HAP-1 (cell line): Measurements from ENCODE around the gene CACNA1C.
"Not testable (repeated sequence)": the region's sequence is repeated elsewhere in the genome, so short reads cannot be mapped to it uniquely, and the experiment has no call there.

Experiments used
- DNase-seq, 2 experiments: peaks; one replicate each; pipeline ENCODE4 v3.0.0-alpha.2; 2016 to 2020; ENCODE audit warnings: low spot score in 2 of 2
- H3K27me3 ChIP-seq: fragments of 250-450 bp; sonication (Bioruptor Pico); 2 replicates; pipeline ENCODE4 v1.5.1; 2020; ENCODE audit warnings: low read depth, mild to moderate bottlenecking, moderate library complexity
- H3K36me3 ChIP-seq: fragments of 250-450 bp; sonication (Bioruptor Pico); replicated peaks from 2 replicates; pipeline ENCODE4 v1.5.1; 2020; ENCODE audit warnings: mild to moderate bottlenecking
- H3K4me1 ChIP-seq: fragments of 250-450 bp; sonication (Bioruptor Pico); 2 replicates; pipeline ENCODE4 v1.5.1; 2020; ENCODE audit warnings: mild to moderate bottlenecking
- H3K4me3 ChIP-seq: fragments of 250-450 bp; sonication (Bioruptor Pico); 2 replicates; pipeline ENCODE4 v1.5.1; 2020; ENCODE audit warnings: mild to moderate bottlenecking, moderate library complexity
- H3K9me3 ChIP-seq: fragments of 250-450 bp; sonication (Bioruptor Pico); 2 replicates; pipeline ENCODE4 v1.5.1; 2020; ENCODE audit warnings: mild to moderate bottlenecking, moderate library complexity
- in situ Hi-C: fragments of 300-500 bp; cut with MboI; formaldehyde crosslinking; loops from 3 replicates; pipeline ENCODE4 v1.14.3; 2020; ENCODE audit warnings: low sequenced_read_pairs, inconsistent platforms, mixed read lengths

The CACNA1C gene

DNA sequence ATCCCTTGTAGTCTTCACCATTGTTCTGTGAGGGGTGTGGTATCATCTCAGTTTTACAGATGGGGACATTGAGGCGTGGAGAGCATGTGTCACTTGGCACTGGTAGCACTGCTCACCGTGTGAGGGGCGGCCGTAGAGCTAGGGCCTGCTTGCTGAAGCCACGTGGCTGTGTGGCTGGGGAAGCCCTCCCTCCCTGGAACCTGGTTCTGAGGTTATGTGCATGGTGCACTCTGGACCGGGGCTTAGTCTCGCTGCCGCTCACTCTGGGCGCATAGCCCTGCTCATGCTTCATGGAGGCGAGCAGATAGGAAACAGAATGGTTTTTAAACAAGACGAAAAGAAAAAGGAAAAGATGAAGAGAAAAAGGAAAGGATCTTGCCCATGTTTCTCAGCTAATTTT, 46.1 kb downstream of the CACNA1C start:
- DNase-seq, result no peak
- peaks cover 8% of the 10 kb centered on the region for H3K4me1 ChIP-seq
- H3K36me3 ChIP-seq, result no peaks in the 10 kb centered on the region
- H3K9me3 ChIP-seq, result no peaks in the 10 kb centered on the region
- no peaks in the 10 kb centered on the region for H3K27me3 ChIP-seq
- in situ Hi-C loops, result no loop called here
- no peak overlapping the region for H3K4me3 ChIP-seq

- H3K4me1 ChIP-seq, result peaks cover 8% of the 10 kb centered on the region
- no peaks in the 10 kb centered on the region for H3K9me3 ChIP-seq
- DNase-seq, result no peak
- no peaks in the 10 kb centered on the region for H3K36me3 ChIP-seq
- no peak overlapping the region for H3K4me3 ChIP-seq
- H3K27me3 ChIP-seq, result no peaks in the 10 kb centered on the region
- in situ Hi-C loops, result no loop called here
Measured at GRCh38 chr12:2099595-2099994, 46.8 kb downstream of the CACNA1C start.

- no peak for DNase-seq
- no peaks in the 10 kb centered on the region for H3K36me3 ChIP-seq
- no peaks in the 10 kb centered on the region for H3K27me3 ChIP-seq
- no peak overlapping the region for H3K4me3 ChIP-seq
- in situ Hi-C loops, result no loop called here
- H3K4me1 ChIP-seq, result peaks cover 8% of the 10 kb centered on the region
- H3K9me3 ChIP-seq, result no peaks in the 10 kb centered on the region
Measured at GRCh38 chr12:2101359-2101758, 48.6 kb downstream of the CACNA1C start.

DNA sequence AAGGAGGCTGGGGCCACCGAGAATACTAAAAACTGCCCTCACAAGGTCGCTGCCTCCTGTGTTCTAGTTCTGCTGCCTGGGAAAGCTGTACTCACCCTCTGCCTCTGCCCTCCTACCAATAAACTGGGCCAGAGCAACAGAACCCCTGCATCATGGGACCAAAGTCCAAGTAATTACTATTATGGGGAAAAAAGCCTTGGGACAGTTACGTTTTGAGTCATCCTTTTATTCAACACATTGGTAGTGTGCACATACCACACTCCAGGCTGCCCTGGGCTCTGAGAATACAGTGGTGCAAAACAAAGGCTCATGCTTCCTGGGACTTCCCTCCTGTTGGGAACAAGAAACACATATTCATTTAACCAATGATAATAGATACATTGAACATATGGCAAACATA, 49.0 kb downstream of the CACNA1C start:
- Histone ChIP-seq H3K36me3 (no peaks in the 10 kb centered on the region), H3K27me3 (no peaks in the 10 kb centered on the region), H3K9me3 (no peaks in the 10 kb centered on the region), H3K4me1 (peaks cover 8% of the 10 kb centered on the region), H3K4me3 (no peak overlapping the region)
- DNase-seq, result no peak
- in situ Hi-C loops, result no loop called here

DNA sequence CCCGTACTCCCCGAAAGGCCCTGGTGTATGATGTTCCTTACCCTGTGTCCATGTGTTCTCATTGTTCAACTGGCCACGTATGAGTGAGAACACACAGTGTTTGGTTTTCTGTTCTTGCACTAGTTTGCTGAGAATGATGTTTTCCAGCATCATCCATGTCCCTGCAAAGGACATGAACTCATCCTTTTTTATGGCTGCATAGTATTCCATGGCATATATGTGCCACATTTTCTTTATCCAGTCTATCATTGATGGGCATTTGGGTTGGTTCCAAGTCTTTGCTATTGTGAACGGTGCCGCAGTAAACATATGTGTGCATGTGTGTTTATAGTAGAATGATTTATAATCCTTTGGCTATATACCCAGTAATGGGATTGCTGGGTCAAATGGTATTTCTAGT, 49.9 kb downstream of the CACNA1C start:
- H3K36me3 ChIP-seq, H3K4me1 ChIP-seq, DNase-seq, in situ Hi-C loops, H3K4me3 ChIP-seq, H3K9me3 ChIP-seq, H3K27me3 ChIP-seq: not testable (repeated sequence)

- H3K27me3 ChIP-seq, DNase-seq, in situ Hi-C loops, H3K36me3 ChIP-seq, H3K9me3 ChIP-seq, H3K4me1 ChIP-seq, H3K4me3 ChIP-seq: not testable (repeated sequence)
Measured at GRCh38 chr12:2105387-2105786, 52.6 kb downstream of the CACNA1C start.

DNA sequence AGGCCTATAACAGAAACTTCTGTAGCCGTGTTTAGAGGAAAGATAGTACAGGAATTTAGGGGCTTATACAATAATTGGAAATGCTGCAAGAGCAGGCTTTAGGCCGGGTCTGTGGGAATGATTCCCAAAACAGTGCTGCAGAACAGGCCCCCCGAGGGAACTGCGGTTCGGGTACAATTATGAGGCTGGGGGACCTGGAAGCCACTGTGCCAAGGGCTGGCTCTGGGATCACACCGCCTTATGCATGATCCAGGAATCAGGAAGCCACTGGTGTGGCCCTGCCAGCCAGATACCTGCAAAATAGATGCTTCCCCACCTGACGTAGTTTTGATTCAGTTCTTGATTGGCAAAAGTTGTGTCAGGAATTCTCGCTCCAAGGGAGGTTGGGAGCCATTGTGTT, 55.4 kb downstream of the CACNA1C start:
- Histone ChIP-seq H3K4me1 (no peaks in the 10 kb centered on the region), H3K4me3 (no peak overlapping the region), H3K27me3 (no peaks in the 10 kb centered on the region), H3K36me3 (no peaks in the 10 kb centered on the region), H3K9me3 (no peaks in the 10 kb centered on the region)
- in situ Hi-C loops, result no loop called here
- no peak for DNase-seq

DNA sequence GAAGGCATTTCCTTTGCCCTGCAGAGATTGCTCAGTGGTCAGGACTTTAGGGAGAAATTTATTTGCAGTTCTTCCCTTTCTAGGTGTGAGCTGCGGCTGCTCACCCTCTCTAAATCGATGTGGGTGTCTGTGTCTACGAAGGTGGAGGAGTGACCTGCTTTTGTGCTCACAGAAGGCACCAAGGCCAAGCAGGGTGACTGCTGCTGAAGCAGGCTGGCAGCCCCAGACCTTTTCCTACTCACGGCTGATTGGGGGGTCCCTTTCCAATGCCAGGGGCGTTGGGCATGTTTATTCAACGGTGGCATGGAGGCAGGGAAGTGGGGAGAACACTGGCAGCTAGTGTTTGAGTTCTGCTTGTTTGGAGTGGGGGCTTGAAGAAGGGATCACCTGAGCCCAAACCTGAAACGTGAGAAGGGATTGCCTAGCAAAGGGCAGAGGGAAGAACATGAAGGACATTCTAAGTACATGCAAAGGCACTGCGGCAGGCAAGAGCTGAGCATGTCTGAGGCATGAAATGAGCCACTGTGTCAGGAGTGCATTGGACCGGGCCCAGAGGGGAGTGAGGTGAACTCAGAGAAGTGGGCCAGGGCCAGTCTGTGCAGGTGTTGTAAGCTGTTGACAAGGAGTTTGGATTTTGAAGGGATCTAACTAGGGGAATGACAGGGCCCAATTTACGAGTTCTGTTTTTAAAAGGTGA, 56.3 kb downstream of the CACNA1C start:
- Histone ChIP-seq H3K4me1 (no peaks in the 10 kb centered on the region), H3K4me3 (no peak overlapping the region), H3K27me3 (no peaks in the 10 kb centered on the region), H3K36me3 (no peaks in the 10 kb centered on the region), H3K9me3 (no peaks in the 10 kb centered on the region)
- in situ Hi-C loops, result no loop called here
- no peak for DNase-seq

- H3K9me3 ChIP-seq, result no peaks in the 10 kb centered on the region
- no peak for DNase-seq
- no peaks in the 10 kb centered on the region for H3K27me3 ChIP-seq
- no peak overlapping the region for H3K4me3 ChIP-seq
- no peaks in the 10 kb centered on the region for H3K4me1 ChIP-seq
- no peaks in the 10 kb centered on the region for H3K36me3 ChIP-seq
- in situ Hi-C loops, result no loop called here
Measured at GRCh38 chr12:2110127-2110526, 57.3 kb downstream of the CACNA1C start.

DNA sequence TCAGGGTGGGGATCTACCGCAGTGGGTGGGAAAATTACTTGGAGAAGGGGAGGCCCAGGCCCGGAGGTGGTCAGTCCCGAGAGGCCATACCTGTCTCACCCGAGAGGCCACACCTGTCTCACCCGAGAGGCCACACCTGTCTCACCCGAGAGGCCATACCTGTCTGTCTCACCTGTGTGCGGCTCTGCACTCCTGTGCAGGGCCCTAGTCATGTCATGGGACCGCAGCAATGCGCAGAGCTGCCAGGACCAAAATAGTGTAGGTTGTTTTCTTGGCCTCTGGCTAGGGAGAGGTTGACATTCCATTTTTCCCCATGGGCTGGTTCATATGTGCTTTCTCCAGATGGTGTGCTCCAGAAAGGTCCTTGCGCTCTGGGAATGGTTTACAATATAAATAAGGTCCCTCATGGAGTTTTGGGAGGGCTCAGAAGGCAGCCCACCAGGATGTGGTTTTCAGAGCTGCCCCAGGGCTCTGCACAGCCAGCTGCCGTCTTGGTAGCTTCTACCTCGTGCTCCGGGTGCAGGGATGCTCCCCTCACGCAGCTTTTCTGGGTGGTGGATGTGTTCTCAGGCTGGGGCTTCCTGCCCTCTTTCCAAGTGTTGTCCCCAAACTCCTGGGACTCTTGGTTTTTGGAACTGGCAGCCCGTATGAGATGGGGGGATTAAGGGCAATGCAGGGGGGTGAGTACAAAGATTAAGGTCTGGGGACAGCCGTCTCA, 58.2 kb downstream of the CACNA1C start:
- Histone ChIP-seq H3K27me3 (no peaks in the 10 kb centered on the region), H3K36me3 (no peaks in the 10 kb centered on the region), H3K4me3 (no peak overlapping the region), H3K4me1 (no peaks in the 10 kb centered on the region), H3K9me3 (no peaks in the 10 kb centered on the region)
- in situ Hi-C loops, result no loop called here
- DNase-seq, result no peak

DNA sequence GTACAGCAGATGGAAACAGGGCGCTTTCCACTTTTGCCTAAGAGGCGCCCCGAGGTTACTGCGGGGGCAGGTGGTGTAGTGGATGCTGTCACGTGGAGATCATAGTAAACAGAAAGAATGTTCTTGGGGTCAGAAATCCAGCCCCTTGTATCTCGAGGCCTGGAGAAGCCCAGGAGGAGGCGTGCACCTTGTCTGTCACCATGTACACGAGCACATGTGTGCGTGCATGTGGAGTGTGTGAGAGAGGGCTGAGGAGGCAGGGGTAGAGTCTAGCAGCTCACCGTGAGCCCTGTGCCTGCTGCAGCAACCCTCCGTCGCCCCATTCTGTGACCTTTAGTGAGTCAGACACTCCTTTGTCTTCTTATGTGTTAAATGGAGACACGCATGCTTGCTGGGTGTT, 59.0 kb downstream of the CACNA1C start:
- in situ Hi-C loops, result no loop called here
- Histone ChIP-seq H3K9me3 (no peaks in the 10 kb centered on the region), H3K36me3 (no peaks in the 10 kb centered on the region), H3K4me1 (no peaks in the 10 kb centered on the region), H3K4me3 (no peak overlapping the region), H3K27me3 (no peaks in the 10 kb centered on the region)
- DNase-seq, result no peak

GRCh38 chr12:2112401-2112800, 59.6 kb downstream of the CACNA1C start:
- H3K27me3 ChIP-seq, result no peaks in the 10 kb centered on the region
- in situ Hi-C loops, result no loop called here
- no peak overlapping the region for H3K4me3 ChIP-seq
- DNase-seq, result no peak
- H3K4me1 ChIP-seq, result no peaks in the 10 kb centered on the region
- no peaks in the 10 kb centered on the region for H3K9me3 ChIP-seq
- H3K36me3 ChIP-seq, result no peaks in the 10 kb centered on the region

DNA sequence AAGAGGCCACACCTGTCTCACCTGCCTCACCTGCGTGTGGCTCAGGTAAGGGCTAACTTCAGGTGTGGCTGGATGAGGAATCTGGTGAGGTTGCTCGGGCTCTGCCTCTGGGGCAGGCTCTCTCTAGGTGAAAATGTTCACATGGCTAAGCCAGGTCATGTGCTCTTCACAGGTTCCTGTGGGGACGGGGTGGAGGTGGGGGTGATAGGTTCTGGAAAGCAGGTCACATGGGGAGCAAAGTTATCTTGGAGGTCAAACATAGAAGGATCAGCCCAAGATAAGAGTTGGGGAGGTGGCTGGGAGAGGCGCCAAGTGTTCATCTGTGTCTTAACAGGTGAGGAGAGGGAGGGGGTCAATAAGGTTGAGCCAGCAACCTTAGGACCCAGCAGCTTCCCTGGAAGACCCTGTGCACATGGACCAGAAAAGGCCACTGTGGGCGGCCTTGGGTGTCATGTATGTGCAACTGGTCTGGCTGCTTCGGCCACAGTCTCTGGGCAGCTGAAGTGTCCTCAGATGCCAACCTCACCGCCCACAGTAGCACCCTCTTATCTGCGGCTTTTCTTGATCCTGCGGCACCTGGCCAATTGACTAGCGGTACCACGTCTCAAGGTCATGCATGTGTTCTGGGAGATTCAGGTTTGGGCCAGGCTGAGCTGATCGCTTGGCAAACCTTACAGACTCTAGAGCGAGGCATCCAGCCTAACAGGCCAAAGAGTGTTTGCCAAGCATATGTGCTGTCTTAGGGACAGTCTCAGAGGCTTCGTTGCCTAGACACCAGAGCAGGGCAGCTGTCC, 60.5 kb downstream of the CACNA1C start:
- DNase-seq, result no peak
- Histone ChIP-seq H3K9me3 (no peaks in the 10 kb centered on the region), H3K27me3 (no peaks in the 10 kb centered on the region; the same call in 1 of the 2 replicates), H3K36me3 (no peaks in the 10 kb centered on the region), H3K4me1 (no peaks in the 10 kb centered on the region), H3K4me3 (no peak overlapping the region)
- in situ Hi-C loops, result no loop called here

GRCh38 chr12:2114071-2114470, 61.3 kb downstream of the CACNA1C start:
- no peaks in the 10 kb centered on the region for H3K4me1 ChIP-seq
- no peaks in the 10 kb centered on the region for H3K9me3 ChIP-seq
- no peak for DNase-seq
- no peaks in the 10 kb centered on the region; the same call in 1 of the 2 replicates for H3K27me3 ChIP-seq
- in situ Hi-C loops, result no loop called here
- H3K4me3 ChIP-seq, result no peak overlapping the region
- no peaks in the 10 kb centered on the region for H3K36me3 ChIP-seq
